ENCODE results near the gene CCL1.
"Not testable (repeated sequence)": the region's sequence is repeated elsewhere in the genome, so short reads cannot be mapped to it uniquely, and the experiment has no call there.

The CCL1 gene

DNA sequence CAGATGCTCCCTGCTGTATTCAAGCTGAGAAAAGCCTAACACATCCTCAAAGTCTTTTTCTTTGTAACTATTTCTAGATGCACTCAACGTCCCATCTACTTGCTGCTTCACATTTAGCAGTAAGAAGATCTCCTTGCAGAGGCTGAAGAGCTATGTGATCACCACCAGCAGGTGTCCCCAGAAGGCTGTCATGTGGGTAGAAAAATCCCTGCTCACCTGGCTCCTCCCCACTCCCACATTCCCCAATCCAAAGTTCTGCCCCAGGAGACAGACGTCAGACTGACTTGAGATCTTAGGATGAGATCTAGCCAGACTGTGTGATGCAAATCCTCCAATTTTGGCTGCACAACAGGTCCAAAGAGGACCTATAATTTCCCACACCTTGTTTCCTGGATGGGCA, 5.6 kb downstream of the CCL1 start:
- DNase-seq = no peak

DNA sequence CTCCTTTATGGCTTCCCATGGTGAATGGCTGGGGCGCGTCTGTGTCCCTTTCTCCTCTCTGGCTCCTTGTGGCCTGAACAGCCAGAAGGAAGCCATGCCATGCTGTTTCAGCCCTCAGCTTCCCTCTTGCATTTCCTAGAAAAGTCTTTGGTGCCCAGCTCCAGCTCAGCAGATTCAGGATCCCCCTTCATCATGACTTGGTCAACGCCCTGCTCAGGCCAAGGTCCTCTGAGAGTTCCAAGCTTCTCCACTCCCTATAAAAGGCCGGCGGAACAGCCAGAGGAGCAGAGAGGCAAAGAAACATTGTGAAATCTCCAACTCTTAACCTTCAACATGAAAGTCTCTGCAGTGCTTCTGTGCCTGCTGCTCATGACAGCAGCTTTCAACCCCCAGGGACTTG, 6.8 kb downstream of the CCL1 start, which contains the start of gene CCL13:
CCL13 (plus strand) TSS at position 287 of the 400 bp plus-strand sequence; CDS start at position 334, 47 bp downstream.
- no peak for DNase-seq

- no peak for DNase-seq
These were observed 8.4 kb downstream of the CCL1 start for GRCh38 chr17:34354637-34355036.

DNA sequence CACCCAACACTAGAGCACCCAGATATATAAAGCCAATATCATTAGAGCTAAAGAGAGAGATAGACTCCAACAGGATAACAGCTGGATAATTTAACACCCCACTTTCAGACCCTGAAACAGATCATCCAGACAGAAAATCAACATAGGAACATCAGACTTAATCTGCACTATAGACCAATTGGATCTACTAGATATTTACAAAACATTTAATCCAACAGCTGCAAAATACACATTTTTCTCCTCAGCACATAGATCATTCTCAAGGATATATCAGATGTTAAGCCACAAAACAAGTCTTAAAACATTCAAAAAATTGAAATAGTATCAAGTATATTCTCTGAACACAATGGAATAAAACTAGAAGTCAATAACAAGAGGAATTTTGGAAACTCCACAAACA, 10.8 kb downstream of the CCL1 start:
- DNase-seq = no peak

GRCh38 chr17:34351096-34351495, 11.9 kb downstream of the CCL1 start:
- no peak for DNase-seq

DNA sequence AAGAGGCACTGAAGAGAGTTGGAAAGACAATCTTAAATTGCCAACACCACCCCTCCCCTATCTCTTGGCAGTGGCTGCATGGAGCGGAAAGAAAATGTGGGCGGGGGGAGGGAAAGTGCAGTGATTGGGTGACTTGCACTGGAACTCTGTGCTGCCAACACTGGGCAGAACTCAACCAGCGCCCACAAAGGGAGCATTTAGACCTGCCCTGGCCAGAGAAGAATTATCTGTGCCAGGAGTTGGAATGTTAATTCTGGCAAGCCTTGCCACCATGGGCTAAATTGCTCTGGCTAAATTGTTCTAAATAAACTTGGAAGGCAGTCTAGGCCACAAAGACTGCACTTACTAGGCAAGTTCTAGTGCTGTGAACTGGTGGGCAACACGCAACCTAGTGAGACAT, 13.3 kb downstream of the CCL1 start:
- no peak for DNase-seq

GRCh38 chr17:34347063-34347462, 16.0 kb downstream of the CCL1 start:
- DNase-seq = no peak

- no peak for DNase-seq
These were observed 21.1 kb downstream of the CCL1 start for GRCh38 chr17:34341916-34342315.

DNA sequence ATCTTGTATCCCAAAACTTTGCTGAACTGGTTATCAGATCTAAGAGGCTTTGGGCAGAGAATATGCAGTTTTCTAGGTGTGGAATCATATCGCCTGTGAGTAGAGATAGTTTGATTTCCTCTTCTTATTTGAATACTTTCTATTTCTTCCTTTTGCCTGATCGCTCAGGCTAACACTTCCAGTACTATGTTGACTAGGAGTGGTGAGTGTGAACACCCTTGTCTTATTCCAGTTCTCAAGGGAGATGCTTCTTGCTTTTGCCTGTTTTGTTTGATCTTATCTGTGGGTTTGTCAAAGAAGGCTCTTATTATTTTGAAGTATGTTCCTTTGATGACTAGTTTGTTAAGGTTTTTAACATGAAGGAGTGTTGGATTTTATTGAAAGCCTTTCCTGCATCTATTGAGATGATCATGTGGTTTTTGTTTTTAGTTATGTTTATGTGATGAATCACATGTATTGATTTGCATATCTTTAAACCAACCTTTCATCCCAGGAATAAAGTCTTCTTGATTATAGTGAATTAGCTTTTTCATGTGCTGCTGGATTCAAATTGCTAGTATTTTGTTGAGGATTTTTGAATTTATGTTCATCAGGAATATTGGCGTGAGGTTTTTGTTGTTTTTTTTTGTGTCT, 23.8 kb downstream of the CCL1 start:
- DNase-seq = no peak

DNA sequence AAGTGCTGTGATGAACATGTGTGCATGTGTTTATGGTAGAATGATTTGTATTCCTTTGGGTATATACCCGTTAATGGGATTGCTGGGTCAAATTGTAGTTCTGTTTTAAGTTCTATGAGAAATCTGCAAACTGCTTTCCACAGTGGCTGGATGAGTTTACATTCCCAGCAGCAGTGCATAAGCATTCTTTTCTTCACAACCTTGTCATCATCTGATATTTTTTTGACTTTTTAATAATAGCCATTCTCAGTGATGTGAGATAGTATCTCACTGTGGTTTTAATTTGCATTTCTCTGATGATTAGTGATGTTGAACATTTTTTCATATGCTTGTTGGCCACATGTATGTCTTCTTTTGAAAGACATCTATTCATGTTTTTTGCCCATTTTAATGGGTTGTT, 25.3 kb downstream of the CCL1 start:
- DNase-seq = no peak

DNA sequence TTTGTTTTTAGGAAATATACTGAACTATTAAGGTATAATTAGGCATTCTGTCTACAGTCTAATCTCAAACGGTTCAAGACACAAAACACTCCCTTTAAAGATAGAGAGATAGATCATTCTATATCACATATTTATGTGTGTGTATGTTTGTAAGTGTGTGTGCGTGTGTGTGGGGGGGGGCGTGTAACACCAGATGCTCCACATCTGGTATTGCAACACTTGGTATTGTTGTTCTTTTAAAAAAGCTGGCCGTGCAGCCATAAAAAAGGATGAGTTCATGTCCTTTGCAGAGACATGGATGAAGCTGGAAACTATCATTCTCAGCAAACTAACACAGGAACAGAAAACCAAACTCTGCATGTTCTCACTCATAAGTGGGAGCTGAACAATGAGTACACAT, 35.5 kb downstream of the CCL1 start:
- not testable (repeated sequence) for DNase-seq

GRCh38 chr17:34321964-34322363, 41.1 kb downstream of the CCL1 start:
- DNase-seq = no peak

GRCh38 chr17:34319039-34319483, 44.0 kb downstream of the CCL1 start, which contains the start of gene CCL8:
Gene CCL8, plus strand, starts transcription at chr17:34319435. Its CDS starts 67 bp downstream, at chr17:34319502.
- no peak for DNase-seq

DNA sequence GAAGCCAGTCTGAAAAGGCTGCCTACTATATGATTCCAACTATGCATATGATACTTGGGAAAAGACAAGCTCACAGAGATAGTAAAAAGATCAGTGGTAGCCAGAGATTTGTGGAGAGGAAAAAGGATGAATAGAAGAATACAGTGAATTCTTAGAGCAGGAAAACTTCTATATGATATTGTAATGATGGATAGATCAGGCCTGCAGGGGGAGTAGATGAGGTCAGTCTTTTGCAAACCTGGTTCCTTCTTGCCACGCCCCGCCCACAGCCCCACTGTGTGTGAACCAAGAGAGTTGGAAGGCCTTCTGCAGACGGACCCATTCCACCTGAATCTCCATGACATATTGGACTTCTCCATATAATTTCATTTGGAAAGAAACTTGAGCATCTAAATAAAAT, 44.6 kb downstream of the CCL1 start:
- no peak for DNase-seq

- no peak for DNase-seq
These were observed 48.8 kb downstream of the CCL1 start for GRCh38 chr17:34314279-34314678.

GRCh38 chr17:34313164-34313563, 49.9 kb downstream of the CCL1 start:
- no peak for DNase-seq

DNA sequence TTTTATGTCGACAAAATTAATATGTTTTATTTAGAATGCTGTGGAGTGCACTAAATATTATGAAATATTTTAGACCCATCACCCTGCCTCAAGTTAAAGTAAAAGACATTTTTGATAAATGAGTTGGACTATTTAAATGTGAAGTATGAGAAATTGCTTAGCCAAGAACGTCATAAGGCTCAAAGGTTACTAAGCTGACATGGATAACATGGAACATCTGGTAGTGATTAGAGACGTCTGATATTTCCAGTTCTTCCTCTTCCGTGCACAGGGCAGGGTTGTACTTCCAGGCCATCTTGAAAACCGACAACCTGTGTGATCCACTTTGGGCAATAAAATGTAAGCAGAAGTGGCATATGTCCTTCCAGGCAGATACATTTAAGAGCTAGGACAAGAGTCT, 51.0 kb downstream of the CCL1 start:
- no peak for DNase-seq

DNA sequence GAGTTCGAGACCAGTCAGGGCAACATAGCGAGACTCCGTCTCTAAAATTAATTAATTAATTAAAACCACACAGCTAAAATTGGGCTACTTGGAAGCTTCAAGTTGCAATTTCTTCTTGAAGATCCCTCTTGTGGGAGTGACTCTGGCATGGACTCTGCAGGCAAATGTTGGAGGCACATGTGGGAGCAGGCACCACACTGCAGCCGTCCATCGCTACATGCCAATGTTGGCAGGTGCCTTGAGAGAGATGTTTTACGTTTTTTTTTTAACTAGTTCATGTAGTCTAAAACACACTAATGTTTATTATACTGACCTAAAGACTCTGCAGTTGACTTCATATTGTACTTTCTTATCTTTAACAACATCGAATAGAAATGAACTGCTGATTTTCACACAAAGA, 51.7 kb downstream of the CCL1 start:
- no peak for DNase-seq

Measured in activated CD8-positive, alpha-beta memory T cell treated with anti-CD3 and anti-CD28 coated beads, Interleukin-2, amount 50 U/mL, for 48 hours (primary cell).